ENCODE measurements around the gene TEAD4.
A peak's percentile ranks its signal among the peaks of the same experiment; 100 is the strongest.

DNA sequence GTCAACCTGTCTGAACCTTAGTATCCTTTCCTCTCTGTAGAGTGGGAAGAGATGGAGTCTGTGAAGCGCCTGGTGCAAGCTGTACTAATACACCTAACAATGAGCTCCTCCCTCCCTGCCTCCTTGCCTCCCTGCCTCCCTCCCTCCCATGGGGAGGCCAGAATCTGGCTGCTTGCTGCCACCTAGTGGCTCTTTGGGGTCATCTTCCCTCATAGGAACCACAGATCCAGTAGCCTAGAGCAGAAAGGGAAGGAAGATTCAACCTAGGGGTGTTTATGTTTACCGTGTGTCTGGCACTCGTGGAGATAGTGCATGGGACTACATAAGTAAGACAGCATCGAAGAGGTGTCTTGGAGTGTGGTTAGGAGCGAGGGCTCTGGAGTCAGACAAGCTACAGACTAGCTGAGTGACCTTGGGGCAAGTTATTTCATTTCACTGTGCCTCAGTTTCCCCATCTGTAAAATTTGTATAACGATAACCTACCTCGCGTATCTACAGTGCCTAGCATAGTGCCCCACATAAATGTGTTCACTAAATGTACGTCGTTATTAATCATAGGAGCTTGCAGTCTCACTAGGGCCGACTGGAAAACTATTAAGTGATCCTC is 82.5 kb downstream of the TEAD4 start:
- TF ChIP-seq, protein P1, sequence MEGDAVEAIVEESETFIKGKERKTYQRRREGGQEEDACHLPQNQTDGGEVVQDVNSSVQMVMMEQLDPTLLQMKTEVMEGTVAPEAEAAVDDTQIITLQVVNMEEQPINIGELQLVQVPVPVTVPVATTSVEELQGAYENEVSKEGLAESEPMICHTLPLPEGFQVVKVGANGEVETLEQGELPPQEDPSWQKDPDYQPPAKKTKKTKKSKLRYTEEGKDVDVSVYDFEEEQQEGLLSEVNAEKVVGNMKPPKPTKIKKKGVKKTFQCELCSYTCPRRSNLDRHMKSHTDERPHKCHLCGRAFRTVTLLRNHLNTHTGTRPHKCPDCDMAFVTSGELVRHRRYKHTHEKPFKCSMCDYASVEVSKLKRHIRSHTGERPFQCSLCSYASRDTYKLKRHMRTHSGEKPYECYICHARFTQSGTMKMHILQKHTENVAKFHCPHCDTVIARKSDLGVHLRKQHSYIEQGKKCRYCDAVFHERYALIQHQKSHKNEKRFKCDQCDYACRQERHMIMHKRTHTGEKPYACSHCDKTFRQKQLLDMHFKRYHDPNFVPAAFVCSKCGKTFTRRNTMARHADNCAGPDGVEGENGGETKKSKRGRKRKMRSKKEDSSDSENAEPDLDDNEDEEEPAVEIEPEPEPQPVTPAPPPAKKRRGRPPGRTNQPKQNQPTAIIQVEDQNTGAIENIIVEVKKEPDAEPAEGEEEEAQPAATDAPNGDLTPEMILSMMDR (IDR thresholded peaks at IDR 0.05): peak; percentile 73
- TF ChIP-seq EZH2 (IDR thresholded peaks at IDR 0.05): no peak

All from neural progenitor cell (in vitro differentiated cells).